Choroid plexus epithelial cell (primary cell): Measurements from ENCODE around the gene TSKU.
"Not testable (repeated sequence)": the region's sequence is repeated elsewhere in the genome, so short reads cannot be mapped to it uniquely, and the experiment has no call there.

Source experiments
- DNase-seq: peaks from one replicate; pipeline ENCODE4 v3.0.0-alpha.2; 2010; ENCODE audit warnings: low read depth
- H3K4me3 ChIP-seq: 2 replicates; pipeline ENCODE4 v1.5.1; 2011; ENCODE audit warnings: low read depth, mild to moderate bottlenecking, control low read depth, low read length, moderate library complexity
- TF ChIP-seq, protein P1 (sequence below): conservative IDR thresholded peaks from 2 replicates; pipeline ENCODE4 v1.5.1; 2011; ENCODE audit warnings: low read depth, mild to moderate bottlenecking, control low read depth, inconsistent platforms, low read length, moderate library complexity

TSKU gene

GRCh38 chr11:76790251-76790650, 7.1 kb downstream of the TSKU start:
- DNase-seq, result no peak
- H3K4me3 ChIP-seq, result no peak overlapping the region
- TF ChIP-seq, protein P1, sequence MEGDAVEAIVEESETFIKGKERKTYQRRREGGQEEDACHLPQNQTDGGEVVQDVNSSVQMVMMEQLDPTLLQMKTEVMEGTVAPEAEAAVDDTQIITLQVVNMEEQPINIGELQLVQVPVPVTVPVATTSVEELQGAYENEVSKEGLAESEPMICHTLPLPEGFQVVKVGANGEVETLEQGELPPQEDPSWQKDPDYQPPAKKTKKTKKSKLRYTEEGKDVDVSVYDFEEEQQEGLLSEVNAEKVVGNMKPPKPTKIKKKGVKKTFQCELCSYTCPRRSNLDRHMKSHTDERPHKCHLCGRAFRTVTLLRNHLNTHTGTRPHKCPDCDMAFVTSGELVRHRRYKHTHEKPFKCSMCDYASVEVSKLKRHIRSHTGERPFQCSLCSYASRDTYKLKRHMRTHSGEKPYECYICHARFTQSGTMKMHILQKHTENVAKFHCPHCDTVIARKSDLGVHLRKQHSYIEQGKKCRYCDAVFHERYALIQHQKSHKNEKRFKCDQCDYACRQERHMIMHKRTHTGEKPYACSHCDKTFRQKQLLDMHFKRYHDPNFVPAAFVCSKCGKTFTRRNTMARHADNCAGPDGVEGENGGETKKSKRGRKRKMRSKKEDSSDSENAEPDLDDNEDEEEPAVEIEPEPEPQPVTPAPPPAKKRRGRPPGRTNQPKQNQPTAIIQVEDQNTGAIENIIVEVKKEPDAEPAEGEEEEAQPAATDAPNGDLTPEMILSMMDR, result no peak

DNA sequence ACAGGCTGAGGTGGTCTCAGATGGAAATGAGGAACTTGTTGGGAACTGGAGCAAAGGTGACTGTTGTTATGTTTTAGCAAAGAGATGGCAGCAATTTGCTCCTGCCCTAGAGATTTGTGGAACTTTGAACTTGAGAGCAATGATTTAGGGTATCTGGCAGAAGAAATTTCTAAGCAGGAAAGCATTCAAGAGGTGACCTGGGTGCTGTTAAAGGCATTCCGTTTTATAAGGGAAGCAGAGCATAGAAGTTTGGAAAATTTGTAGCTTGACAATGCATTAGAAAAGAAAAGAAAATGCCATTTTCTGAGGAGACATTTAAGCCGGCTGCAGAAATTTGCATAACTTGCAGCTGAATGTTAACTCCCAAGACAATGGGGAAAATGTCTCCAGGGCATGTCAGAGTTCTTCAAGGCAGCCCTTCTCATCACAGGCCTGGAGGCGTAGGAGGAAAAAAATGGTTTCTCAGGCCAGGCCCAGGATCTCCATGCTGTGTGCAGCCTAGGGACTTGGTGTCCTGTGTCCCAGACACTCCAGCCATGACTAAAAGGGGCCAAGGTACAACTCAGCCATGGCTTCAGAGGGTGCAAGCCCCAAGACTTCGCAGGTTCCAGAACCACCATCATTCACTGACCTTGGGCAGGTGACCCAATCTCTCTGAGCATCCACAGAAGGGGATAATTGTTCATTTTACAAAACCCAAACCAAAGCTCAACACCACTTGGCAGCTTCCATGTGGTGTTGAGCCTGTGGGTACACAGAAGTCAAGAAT, 8.0 kb downstream of the TSKU start:
- DNase-seq, H3K4me3 ChIP-seq: not testable (repeated sequence)

- H3K4me3 ChIP-seq, result no peak overlapping the region
- TF ChIP-seq, protein P1, result no peak
- DNase-seq, result peak; percentile 88
Measured at GRCh38 chr11:76791861-76792260, 8.7 kb downstream of the TSKU start.

DNA sequence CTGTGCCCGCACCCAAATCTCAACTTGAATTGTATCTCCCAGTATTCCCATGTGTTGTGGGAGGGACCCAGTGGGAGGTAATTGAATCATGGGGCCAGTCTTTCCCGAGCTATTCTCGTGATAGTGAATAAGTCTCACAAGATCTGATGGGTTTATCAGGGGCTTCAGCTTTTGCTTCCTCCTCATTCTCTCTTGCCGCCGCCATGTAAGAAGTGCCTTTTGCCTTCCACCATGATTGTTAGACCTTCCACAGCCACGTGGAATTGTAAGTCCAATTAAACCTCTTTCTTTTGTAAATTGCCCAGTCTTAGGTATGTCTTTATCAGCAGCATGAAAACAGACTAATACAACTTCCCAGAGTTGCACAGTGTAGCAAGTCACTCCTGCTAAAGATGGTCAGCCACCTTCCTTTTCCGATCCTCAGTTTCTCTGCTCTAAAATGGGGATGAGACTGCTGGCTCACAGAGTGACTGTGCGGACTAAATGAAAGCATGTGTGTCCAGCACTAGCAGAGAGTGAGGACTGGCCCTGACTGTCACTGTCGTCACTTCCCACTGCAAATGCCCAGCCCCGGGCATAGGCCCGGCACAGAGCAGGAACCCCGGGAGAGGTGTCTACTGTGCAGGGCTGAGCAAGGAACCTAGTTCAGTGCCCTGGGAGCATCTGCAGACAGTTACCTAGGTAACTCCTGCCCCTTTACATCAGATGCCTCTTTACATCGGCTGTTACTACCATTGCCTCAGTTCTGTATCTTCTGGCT, 9.5 kb downstream of the TSKU start:
- no peak for DNase-seq
- H3K4me3 ChIP-seq, result no peak overlapping the region
- TF ChIP-seq, protein P1, result no peak

DNA sequence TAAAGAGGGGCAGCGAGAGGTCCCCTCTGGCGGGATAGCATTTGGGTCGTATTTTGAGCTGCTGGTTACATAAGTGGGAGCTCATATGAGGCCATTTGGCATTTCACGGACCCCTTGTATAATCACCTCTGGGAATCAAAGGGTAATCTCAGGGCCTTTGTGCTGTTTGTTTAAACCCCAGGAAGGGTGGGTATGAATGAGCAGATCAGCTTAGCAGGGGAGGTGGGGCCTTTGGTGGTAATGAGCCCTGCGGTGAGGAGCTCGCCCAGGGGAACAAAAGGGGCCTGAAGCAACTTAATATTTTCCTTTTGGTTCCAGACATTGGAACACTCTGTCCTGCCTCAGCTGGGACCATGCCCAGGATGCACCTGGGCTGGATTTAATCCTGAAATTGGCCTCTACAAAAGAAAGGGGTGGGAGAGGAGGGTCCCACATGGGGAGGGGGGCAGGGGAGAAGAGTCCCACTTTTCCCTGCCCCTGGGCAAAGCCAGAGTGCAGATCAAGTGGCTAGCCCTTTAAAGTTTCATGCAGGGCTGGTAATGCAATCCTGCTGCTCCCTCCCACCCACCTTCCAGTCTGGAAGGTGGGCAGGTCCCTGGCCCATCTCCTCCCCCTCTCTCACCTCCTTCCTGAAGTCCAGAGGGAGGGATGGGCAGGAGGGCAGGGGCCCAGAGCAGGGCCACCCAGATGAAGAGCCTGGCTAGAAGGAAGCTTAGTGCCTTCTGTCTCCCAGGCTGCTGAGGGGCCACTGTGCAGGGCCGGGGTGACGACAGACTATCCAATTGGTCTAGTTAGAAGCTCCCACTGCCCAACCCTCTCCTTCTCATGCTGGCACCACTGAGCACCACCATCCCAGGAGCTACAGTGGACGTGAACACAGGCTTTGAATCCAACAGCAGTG, 10.5 kb downstream of the TSKU start:
- TF ChIP-seq, protein P1, result no peak
- no peak for DNase-seq

DNA sequence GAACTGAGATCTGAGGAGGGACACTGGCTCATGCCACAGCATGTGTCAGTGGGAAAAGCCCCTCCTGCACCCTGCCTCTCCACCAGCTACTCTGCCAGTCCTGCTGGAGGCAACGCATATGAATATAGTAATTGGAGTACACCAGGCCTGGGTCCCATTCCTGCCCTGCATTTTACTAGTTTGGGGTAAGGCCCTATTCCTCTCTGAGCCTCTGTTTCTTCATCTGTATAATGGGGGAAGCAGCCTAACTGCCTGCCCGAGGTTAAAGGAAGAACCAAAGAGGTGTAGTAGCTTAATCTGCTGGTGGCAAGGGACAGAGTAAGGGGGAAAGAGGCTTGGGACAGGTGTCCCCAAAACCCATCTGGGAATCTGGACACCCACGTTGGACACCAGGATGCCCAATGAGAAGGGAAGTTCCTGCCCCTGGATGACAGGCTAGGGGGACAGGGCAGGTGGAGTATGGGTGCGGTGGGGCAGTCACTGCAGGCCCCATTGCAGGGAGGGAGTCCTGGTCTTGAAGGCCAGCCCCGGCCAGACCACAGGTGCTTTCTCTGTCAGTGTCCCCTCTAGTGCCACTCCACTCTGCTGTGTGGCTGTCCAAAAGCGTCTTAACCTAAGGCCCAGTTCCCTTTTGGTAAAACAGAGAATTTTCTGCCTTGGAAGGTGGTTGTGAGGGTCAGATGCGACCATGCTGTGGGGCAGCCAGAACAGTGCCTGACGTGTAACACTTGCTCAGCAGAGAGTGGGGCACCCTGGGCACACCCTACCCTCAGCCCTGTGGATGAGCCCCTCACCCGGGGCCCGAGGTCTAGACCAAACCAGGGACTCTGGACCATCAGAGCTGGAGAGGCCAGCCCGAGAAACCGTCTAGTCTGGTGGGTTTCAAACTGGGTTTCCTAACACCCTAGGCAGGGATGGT, 11.5 kb downstream of the TSKU start:
- TF ChIP-seq, protein P1, result no peak
- DNase-seq, result no peak
- H3K4me3 ChIP-seq, result no peak overlapping the region

More for the DNA sequence above, 10.5 kb downstream of the TSKU start:
- no peak overlapping the region for H3K4me3 ChIP-seq
